GM12872 (cell line): ENCODE results near the gene DOC2A.

Experiments used
- TF ChIP-seq, protein P1 (sequence below): IDR thresholded peaks from 3 replicates; pipeline ENCODE4 v1.5.1; 2011; ENCODE audit warnings: low read depth, mild to moderate bottlenecking, low read length, moderate library complexity; ENCODE audit not compliant: insufficient read depth

Gene DOC2A

GRCh38 chr16:29963021-29963743 is 47.6 kb downstream of the DOC2A start:
- TF ChIP-seq, protein P1, sequence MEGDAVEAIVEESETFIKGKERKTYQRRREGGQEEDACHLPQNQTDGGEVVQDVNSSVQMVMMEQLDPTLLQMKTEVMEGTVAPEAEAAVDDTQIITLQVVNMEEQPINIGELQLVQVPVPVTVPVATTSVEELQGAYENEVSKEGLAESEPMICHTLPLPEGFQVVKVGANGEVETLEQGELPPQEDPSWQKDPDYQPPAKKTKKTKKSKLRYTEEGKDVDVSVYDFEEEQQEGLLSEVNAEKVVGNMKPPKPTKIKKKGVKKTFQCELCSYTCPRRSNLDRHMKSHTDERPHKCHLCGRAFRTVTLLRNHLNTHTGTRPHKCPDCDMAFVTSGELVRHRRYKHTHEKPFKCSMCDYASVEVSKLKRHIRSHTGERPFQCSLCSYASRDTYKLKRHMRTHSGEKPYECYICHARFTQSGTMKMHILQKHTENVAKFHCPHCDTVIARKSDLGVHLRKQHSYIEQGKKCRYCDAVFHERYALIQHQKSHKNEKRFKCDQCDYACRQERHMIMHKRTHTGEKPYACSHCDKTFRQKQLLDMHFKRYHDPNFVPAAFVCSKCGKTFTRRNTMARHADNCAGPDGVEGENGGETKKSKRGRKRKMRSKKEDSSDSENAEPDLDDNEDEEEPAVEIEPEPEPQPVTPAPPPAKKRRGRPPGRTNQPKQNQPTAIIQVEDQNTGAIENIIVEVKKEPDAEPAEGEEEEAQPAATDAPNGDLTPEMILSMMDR, result no peak

- TF ChIP-seq, protein P1, result no peak
Observed at GRCh38 chr16:29962344-29962994, 48.4 kb downstream of the DOC2A start.

- TF ChIP-seq, protein P1, result peak; percentile 41; the same call in 2 of the 3 replicates
Observed at GRCh38 chr16:29961479-29962343, 49.1 kb downstream of the DOC2A start, which contains the start of gene TMEM219. TMEM219 (plus strand) TSS chr16:29962079; CDS start chr16:29963144, 1,065 bp downstream.

GRCh38 chr16:29961127-29961478 is 49.7 kb downstream of the DOC2A start:
- TF ChIP-seq, protein P1, result no peak

DNA sequence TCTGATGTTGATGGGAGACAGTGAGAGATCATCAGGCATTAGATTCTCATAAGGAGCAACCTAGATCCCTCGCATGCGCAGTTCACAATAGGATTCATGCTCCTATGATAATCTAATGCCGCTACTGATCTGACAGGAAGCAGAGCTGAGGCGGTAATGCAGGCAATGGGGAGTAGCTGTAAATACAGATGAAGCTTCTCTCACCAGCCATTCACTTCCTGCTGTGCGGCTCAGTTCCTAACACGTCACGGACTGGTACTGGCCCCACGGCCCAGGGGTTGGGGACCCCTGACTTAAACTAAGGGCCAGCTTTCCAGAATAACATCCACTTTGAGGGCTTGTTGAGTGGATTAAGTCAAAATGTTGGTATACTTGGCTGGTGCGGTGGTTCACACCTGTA is 51.5 kb downstream of the DOC2A start:
- TF ChIP-seq, protein P1, result no peak

- TF ChIP-seq, protein P1, result no peak
Observed at GRCh38 chr16:29958756-29959155, 52.1 kb downstream of the DOC2A start.
